SK-N-MC (cell line): Measurements from ENCODE around the gene VAT1L.

Experiments
- EZH2 ChIP-seq: fragments of 200-600 bp; sonication (generic); IDR thresholded peaks from one replicate; pipeline ENCODE4 v1.6.1; 2017; ENCODE audit warnings: antibody characterized with exemption
- POLR2AphosphoS5 ChIP-seq: IDR thresholded peaks from 2 replicates; pipeline ENCODE4 v1.6.1; 2012; ENCODE audit warnings: mild to moderate bottlenecking, low read depth, low read length, borderline replicate concordance

DNA sequence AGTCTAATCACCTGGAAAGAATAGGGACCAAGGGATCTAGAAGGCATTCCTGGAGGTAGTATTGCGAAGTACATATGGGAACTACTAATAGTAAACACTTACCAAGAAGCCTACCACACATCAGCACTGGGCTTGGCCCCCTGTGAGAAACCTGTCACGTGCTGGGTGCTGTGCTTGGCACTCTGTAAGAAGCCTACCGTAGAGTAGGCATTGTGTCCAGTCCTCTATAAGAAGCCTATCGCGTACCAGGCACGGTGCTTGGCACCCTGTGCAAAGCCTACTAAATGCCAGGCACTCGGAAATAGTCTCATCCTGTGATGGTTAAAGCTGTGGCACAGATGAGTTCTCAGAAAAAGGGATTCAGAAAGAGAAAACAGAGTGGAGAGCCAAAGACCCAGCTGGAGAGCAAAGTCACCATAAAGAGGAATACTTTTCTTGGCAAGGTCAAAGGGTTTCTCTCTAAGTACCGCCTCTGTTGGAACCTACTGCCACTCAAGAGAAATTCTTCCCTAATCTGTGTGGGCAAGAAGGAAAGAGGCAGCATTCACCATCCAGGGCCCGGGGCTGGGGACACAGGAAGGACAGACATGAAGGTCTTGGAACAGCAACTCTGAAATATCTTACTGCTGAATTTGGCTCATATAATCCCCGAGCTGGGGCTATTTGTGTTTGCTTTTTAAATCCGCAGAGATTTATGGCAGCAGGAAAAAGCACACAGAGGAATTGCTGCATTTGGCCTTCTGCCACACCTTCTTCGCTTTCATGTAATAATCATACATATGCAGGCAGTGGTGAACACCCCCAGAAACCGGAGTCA is 81.8 kb downstream of the VAT1L start:
- TF ChIP-seq EZH2 (no peak), POLR2AphosphoS5 (no peak)
